Inferior parietal cortex (tissue), 1 donor: ENCODE data around the gene ZDHHC11B.
"Not testable (repeated sequence)": the region's sequence is repeated elsewhere in the genome, so short reads cannot be mapped to it uniquely, and the experiment has no call there.

Experiments
- DNase-seq: peaks from one replicate; pipeline ENCODE4 v3.0.0-alpha.2; 2016; ENCODE audit errors: extremely low spot score

ZDHHC11B gene

GRCh38 chr5:753567-754142 is 30.9 kb downstream of the ZDHHC11B start:
- not testable (repeated sequence) for DNase-seq

- DNase-seq = not testable (repeated sequence)
These were observed 31.9 kb downstream of the ZDHHC11B start for GRCh38 chr5:752532-753115.

- not testable (repeated sequence) for DNase-seq
These were observed 32.5 kb downstream of the ZDHHC11B start for GRCh38 chr5:751992-752391.

GRCh38 chr5:751496-751895 is 33.0 kb downstream of the ZDHHC11B start:
- DNase-seq = no peak

GRCh38 chr5:750226-750625 is 34.3 kb downstream of the ZDHHC11B start:
- DNase-seq = not testable (repeated sequence)

GRCh38 chr5:749101-749670 is 35.3 kb downstream of the ZDHHC11B start:
- no peak for DNase-seq

GRCh38 chr5:748011-748980 is 36.2 kb downstream of the ZDHHC11B start:
- DNase-seq = not testable (repeated sequence)

- DNase-seq = not testable (repeated sequence)
These were observed 37.2 kb downstream of the ZDHHC11B start for GRCh38 chr5:747303-747844.

GRCh38 chr5:746258-746761 is 38.2 kb downstream of the ZDHHC11B start:
- DNase-seq = no peak

- not testable (repeated sequence) for DNase-seq
These were observed 39.0 kb downstream of the ZDHHC11B start for GRCh38 chr5:745272-746142.

- not testable (repeated sequence) for DNase-seq
These were observed 40.7 kb downstream of the ZDHHC11B start for GRCh38 chr5:743696-744404.

GRCh38 chr5:742276-742675 is 42.3 kb downstream of the ZDHHC11B start:
- DNase-seq = not testable (repeated sequence)

- not testable (repeated sequence) for DNase-seq
These were observed 50.4 kb downstream of the ZDHHC11B start for GRCh38 chr5:734145-734544.

- DNase-seq = not testable (repeated sequence)
These were observed 51.6 kb downstream of the ZDHHC11B start for GRCh38 chr5:732754-733454.

- DNase-seq = not testable (repeated sequence)
These were observed 55.3 kb downstream of the ZDHHC11B start for GRCh38 chr5:729225-729624.

- DNase-seq = not testable (repeated sequence)
These were observed 57.4 kb downstream of the ZDHHC11B start for GRCh38 chr5:727087-727486.

- DNase-seq = not testable (repeated sequence)
These were observed 60.7 kb downstream of the ZDHHC11B start for GRCh38 chr5:723865-724264.

- DNase-seq = not testable (repeated sequence)
These were observed 61.2 kb downstream of the ZDHHC11B start for GRCh38 chr5:723309-723708.

GRCh38 chr5:719379-719778 is 65.2 kb downstream of the ZDHHC11B start:
- not testable (repeated sequence) for DNase-seq
